NB4 (cell line): ENCODE data around the gene FRMPD3.

Source experiments
- CTCF ChIP-seq: IDR thresholded peaks from one replicate; pipeline ENCODE4 v1.5.1; 2012; ENCODE audit warnings: low read depth, low read length
- MAX ChIP-seq: IDR thresholded peaks from 2 replicates; pipeline ENCODE4 v1.6.1; 2011; ENCODE audit warnings: low read depth, low read length
- POLR2A ChIP-seq: IDR thresholded peaks from 2 replicates; pipeline ENCODE4 v1.6.1; 2011; ENCODE audit warnings: mild to moderate bottlenecking; ENCODE audit not compliant: insufficient read length; ENCODE audit errors: extremely low read depth

GRCh38 chrX:107457289-107457688, 7.8 kb downstream of the FRMPD3 start:
- TF ChIP-seq POLR2A = no peak
- no peak for TF ChIP-seq CTCF
- no peak for TF ChIP-seq MAX
